DMS53 treated with DMSO at 0.1 percent for 48 hours (cell line): ENCODE results near the gene ANXA5.
"Not testable (repeated sequence)": the region's sequence is repeated elsewhere in the genome, so short reads cannot be mapped to it uniquely, and the experiment has no call there.

Experiments
- DNase-seq: peaks from one replicate; lab custom pipeline; 2025; ENCODE audit not compliant: unreplicated experiment; lab: John Stamatoyannopoulos, UW

ANXA5 gene

DNA sequence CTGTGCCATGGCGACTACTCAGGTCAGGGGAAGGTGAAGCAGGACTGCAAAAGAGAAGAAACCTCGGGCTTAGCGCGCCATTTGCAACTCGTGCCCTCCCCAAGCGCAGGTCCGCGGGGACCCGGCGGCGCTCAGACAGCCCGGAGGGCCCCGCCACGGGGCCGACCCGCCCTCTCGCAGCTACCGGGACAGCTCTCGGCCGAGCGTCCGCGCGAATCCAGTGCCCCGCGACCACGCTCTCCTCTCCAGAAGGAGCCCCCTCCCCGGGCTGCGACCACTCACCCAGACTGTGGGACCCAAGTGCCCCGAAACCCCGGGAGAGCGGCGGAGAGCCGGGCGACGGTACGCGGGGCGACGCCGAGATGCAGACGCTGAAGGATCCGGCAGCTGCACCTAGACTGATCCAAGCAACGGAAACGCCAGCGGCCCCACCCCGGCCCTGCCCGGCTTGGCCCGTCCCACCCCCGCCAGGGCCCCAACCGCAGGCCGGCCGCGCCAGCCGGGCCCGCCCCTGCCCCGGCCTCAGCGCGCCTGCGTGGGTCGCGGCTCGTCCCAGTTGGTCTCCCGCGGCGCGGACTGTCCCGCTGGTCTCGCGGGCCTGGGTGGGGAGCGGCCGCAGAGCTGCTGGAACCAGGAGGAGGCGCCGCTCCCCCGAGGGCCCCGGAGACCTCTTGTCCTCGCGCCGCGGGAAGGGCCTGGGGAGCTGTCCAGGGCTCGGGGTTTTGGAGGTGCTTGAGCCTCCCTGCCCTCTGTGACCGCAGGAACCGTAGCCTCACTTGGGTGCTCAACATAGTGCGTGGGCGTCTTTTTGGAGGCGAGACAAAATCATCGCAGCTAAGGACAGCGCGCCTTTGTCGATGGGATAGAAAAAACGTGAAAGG is at the start of gene ANXA5:
Gene ANXA5, minus strand, starts transcription at position 400 of the 881 bp plus-strand sequence. Its CDS starts 391 bp downstream, at position 9.
- peak; percentile 61 for DNase-seq

- no peak for DNase-seq
Observed at GRCh38 chr4:121742794-121743193, 46.0 kb upstream of the ANXA5 start.

DNA sequence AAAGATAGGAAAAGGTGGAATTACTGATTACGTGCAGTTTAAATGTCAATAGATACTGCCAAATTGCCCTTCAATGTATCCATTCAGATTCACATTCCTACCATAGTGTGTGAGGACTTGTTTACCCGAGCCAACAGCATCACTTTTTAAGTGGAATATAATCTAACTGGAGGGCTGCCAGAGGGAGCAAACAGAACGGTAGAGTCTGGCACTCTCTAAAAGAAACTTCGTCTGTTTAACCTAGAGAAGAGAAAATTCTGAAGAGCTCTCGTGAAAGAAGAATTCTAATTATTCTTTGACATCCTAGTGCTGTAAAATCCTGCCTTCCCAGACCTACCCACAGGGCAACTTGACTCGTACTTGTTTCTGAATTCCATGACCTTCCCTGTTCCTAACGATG is 45.0 kb upstream of the ANXA5 start:
- DNase-seq = no peak

GRCh38 chr4:121740796-121741409 is 44.1 kb upstream of the ANXA5 start:
- no peak for DNase-seq

DNA sequence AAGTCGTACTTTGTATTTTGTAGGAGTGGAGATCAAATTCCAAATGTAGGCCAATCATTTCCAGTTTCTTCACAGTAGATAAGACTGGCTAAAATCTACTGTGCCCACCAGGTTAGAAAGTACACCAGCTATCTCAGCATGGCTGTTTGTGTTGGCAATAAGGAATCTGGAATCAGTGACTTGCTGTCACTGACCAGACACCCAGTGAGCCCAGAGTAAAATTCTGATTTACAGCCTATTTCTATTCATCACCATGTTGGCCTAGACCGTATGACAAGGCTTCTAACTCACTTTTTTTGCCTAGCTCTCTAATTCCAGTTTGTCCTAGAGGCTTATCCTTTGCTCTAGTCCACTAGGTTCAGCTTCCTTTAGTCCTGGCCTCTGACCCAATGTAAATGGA is 42.8 kb upstream of the ANXA5 start:
- DNase-seq = no peak

DNA sequence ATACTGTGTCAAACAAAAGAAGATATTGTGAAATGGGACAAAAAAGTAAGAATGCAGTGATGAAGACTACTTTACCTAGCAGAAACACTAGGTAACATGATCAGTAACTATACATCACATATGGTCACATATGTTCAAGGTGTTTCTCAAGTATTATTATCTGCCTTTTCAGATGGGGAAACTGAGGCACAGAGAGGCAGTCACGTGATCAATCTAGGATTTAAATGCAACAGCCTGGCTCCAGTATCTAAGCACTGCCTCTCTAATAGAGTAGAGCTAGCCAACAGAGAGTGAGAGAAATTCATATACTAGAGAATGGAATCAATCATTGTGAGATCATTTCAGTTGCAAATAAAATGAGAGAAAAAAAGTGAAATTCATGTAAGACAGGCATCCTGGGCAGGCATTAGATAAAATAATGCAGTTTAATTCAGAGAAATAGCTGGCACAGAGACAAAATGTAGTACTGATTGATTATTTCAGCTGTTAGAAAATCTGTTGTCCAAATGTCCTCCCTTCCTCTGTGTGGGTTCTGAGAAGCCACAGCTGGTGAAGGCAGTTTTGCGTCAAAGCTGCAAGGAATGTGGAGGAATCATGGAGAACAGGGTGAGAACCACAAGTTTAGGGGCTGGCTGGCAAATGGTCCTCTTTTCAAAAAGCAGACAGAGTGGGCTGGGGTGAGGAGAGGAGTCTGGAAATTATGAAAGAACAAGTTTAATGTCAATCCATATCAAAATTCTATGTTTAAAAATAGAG is 42.2 kb upstream of the ANXA5 start:
- no peak for DNase-seq

- no peak for DNase-seq
Observed at GRCh38 chr4:121737846-121738554, 41.2 kb upstream of the ANXA5 start.

GRCh38 chr4:121736735-121737351 is 40.1 kb upstream of the ANXA5 start:
- DNase-seq = peak; percentile 6

DNA sequence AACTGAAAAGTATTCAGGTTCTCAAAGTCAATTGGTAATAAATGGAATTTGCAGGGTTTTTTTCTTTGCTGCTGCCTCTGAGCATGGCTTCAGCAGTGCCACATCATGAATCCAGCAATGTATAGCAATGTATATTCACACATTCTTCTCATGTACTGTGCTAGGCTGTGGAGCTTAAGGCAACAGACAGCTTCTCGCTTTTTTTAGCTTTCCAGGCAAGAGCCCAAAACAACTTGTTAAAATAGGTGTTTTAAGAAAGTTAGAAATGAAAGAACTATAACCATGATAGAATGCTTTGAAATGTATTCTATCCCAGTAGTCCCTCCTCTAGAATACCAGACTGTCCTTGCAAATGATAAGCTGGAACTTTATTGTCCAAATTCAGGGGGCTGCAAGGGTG is 37.8 kb upstream of the ANXA5 start:
- no peak for DNase-seq

DNA sequence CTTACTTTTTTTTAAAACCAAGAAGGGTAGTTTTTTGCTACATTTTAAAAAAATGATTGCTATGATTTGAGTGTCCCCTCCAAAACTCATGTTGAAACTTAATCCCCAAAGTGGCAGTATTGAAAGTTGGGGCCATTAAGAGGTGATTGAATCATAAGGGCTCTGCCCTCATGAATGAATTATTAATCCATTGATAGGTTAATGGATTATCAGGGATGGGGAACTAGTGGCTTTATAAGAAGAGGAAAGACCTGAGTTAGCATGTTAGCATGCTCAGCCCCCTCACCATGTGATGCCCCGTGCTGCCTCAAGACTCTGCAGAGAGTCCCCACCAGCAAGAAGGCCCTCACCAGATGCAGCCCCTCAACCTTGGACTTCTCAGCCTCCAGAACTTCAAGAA is 37.2 kb upstream of the ANXA5 start:
- no peak for DNase-seq

DNA sequence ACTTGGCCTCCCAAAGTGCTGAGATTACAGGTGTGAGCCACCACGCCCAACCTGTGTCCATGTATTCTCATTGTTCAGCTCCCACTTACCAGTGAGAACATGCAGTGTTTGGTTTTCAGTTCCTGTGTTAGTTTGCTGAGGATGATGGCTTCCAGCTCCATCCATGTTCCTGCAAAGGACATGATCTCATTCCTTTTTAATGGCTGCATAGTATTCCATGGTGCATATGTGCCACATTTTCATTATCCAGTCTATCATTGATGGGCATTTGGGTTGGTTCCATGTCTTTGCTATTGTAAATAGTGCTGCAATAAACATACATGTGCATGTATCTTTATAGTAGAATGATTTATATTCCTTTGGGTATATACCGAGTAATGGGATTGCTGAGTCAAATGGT is 33.0 kb upstream of the ANXA5 start:
- not testable (repeated sequence) for DNase-seq

DNA sequence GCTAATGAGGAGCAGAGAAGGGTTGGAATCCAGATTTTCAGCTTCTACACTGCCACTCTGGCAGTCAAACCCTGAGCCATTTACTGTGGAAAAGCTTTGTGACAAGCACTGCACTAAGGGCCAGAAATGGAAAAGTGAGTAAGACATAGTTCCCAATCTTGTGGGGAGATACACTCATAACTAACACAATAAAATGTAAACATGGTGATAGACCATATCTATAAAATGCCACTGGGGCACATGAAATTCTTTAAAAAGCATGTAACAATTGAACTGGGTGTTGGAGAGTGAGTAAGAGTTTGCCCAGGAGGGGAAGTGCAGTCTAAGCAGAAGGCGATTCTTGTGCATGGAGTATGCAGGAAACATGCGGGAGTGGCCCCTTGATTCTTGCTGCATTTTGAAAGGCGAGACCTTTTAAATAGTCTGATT is 32.0 kb upstream of the ANXA5 start:
- DNase-seq = no peak

DNA sequence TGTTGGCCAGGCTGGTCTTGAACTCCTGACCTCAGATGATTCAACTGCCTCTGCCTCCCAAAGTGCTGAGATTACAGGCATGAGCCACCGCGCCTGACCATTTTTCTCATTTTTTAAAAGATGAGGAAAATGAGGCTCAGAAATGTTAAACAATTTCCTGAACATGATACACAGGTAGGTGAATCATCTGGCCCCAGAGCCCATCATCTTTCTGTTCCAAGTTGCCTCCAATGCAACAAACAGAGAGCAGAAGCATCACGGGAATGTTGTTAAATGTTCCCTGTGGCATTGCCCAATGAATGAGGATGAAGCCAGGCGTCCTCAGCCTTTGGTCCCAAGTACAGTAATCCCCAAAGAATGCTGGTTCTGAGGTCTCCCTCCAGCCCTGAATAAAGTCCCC is 31.3 kb upstream of the ANXA5 start:
- no peak for DNase-seq

DNA sequence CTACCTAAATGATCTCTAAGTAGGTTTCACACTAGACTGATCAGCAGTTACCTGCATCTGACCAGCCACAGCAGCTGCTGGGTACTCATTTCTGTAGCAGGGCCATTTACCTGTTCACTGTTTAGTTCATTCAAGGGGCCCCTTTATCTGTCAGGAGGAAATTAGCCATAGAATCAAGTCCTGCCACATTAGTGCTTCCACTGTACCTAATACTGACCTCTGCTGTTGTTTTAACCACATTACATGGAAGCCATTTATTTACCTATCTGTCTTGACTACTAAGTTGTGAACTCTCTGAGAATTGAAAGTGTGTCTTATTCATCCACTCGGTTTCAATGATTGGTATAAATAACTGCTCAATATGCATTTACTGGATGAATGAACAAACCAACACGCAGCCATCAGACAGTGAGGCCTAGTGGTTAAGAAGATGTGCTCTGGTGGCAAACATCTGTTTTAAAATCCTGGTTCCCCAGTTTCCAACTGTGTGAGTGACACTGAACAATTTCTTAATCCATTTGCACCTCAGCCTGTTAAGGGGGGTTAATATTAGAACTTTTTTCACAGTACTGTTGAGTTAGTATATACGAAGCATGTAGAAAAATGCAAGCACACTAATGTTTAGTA is 30.0 kb upstream of the ANXA5 start:
- DNase-seq = peak; percentile 43

- DNase-seq = no peak
Observed at GRCh38 chr4:121724671-121725070, 27.9 kb upstream of the ANXA5 start.

- no peak for DNase-seq
Observed at GRCh38 chr4:121721700-121722099, 24.9 kb upstream of the ANXA5 start.

DNA sequence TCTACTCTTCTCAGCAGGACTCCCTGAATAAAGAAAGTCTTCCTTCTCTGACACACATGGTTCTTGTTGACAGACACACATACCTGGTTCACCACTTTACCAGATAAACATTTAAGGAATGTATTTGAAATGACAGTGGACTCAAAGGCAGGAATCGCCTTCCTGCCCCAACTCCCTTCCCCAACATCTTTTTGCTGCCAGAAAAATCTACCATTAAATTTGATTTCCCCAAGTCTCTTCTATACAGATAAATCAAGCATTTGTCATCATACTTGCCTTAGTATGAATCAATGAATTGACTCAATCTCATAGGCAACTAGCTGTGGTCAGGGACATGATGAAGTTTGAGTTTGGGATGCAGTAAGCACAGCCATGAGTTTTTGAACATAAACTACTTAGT is 23.3 kb upstream of the ANXA5 start:
- DNase-seq = no peak

GRCh38 chr4:121717680-121718237 is 21.0 kb upstream of the ANXA5 start:
- no peak for DNase-seq

DNA sequence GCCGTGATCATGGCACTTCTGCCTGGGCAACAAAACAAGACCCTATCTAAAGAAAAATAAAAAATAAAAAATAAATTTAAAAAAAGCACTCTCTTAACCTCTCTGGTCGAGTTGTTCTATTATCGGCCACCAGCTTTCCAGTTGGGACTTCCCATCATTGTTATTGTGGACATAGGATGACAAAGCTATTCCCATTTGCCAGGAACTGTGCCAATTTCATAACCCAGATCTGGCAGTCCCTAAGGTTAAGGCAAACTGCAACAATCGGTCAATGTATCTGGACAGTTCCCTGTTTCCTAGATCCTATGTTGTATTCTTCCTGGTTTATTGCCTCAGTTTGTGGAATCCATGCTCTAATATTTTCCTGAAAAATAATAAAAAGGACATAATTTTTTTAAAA is 17.8 kb upstream of the ANXA5 start:
- no peak for DNase-seq

- no peak for DNase-seq
Observed at GRCh38 chr4:121712783-121713182, 16.0 kb upstream of the ANXA5 start.
